GM18507 (cell line): ENCODE measurements around the gene PTPRN2.
"Not testable (repeated sequence)": the region's sequence is repeated elsewhere in the genome, so short reads cannot be mapped to it uniquely, and the experiment has no call there.

Source experiments
- DNase-seq: peaks from one replicate; pipeline ENCODE4 v3.0.0; 2011; ENCODE audit warnings: low read depth; ENCODE audit not compliant: insufficient read length; ENCODE audit errors: extremely low spot score
- FAIRE-seq: peaks from 2 replicates; lab custom pipeline; 2011; peaks lifted over from hg19 to GRCh38; lab: Jason Lieb, UNC

The PTPRN2 gene

DNA sequence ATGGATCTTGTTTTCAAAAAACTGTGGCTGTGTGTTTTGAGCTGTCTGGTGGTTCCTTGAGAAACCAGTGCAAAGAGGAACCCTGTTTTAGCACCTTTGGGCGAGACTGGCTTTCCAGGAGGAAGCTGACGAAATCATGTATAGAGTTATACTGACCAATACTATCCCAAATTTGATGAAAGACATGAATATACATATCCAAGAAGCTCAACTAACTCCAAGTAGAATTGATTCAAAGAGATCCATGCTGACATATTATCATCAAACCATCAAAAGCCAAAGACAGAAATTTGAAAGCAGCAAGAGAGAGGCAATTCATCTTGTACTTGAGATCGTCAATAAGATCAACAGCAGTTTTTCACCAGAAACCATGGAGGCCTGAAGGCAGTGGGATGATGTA, 640.1 kb downstream of the PTPRN2 start:
- DNase-seq: no peak
- FAIRE-seq: no peak

DNA sequence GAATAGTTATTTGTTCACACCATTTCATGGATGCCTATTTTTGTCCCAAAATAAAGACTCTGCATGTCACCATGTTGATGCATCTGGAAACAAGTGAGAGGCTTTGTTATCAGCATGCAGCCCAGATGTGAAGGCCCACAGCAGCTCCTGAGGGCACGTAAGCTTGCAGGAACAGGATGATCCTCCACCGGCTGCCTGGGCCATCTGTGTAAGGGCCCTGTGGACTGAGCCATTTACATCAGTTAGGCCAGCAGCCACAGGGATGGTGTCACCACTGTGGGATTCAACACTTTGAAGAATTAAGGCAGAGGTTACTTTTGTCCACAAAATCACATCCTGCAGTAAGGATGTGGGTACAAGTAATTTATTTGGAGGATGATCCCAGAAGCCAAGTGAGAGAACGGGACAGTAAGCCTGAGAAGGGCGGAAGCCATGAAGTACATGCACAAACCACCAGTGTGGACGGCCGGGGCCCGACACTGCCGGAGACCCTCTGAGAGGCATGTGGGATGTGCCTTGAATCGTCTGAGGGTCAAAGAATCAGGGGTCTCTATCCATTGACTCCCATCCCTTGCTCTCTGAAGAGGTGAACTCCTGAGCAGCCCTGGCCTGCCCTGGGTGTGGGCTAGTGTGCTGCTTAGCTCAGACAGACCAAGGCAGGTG, 641.1 kb downstream of the PTPRN2 start:
- FAIRE-seq (no peak), DNase-seq (no peak)

DNA sequence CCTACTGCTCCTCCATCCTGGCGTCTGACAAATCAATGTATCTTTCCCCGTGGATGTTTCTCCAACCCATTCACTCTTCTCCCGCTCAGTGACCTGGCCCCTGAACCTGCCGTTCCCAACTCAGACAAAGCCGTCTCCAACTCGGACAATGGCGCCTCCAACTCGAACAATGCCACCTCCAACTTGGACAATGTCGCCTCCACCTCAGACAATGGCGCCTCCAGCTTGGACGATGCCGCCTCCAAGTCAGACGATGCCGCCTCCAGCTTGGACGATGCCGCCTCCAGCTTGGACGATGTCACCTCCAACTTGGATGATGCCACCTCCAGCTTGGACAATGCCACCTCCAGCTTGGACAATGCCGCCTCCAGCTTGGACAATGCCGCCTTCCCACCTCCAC, 642.2 kb downstream of the PTPRN2 start:
- FAIRE-seq: no peak
- no peak for DNase-seq

DNA sequence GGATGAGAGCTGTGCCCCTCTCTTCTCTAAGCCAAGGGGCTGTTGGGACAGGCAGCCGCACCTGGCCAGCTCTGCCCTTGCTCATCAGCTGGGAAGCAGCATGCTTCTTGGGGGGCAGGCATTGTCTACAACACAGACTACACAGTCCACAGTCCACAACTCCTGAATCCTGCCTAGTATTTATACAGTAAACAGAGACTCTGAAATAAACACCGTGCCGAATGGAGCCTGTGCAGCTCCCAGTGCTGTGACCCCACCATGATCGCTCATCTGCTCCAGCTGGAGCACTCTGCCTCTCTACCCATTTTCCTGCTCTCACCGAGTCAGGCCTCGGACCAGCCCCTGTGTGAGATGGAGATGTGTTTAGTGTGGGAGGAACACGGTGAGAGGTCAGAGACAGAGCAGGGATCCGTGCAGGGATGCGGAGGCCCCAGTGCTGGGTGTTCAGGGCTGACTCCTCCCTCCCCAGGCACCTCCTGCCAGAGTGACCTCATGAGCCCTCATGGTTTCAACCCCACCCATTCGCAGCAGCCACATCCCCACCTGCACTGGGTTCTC, 642.8 kb downstream of the PTPRN2 start:
- no peak for DNase-seq
- no peak for FAIRE-seq

DNA sequence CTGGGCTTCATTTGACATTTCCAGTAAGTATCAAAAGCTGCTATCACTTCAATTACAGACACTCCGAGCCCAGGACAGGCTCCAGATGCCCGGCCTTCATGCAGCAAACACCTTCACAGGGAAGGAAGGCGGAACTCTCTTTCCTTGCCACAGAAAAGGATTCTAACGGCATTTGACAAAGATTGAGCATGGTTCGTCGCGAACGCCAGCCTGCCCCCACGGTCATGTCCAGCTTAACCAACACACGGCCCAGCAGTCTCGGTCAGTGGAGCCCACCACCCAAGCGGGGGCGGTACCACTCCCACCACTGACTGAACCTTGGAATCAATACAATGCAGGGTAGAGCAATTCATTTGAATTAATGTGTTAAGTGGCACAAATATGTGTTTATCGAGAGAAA, 643.6 kb downstream of the PTPRN2 start:
- FAIRE-seq: no peak
- no peak for DNase-seq

DNA sequence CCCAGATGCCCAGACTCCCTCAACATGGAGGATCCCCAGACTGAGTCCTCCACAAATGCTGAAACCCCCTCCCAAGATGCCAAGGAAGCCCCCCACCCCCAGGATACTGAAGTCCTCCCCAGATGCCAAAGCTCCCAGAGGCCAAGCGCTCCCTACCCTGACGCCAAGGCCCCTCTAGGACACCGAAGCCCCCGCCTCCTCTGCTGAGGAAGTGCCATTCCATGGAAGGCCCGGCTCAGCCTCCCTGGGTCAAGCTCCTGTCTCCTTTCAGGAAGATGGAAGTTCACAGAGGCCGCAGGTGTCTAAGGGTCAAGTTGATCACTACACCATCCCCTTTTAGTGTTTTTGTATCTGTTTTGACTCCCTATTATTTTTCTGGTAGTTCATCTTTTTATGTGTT, 644.1 kb downstream of the PTPRN2 start:
- FAIRE-seq: no peak
- DNase-seq: no peak

DNA sequence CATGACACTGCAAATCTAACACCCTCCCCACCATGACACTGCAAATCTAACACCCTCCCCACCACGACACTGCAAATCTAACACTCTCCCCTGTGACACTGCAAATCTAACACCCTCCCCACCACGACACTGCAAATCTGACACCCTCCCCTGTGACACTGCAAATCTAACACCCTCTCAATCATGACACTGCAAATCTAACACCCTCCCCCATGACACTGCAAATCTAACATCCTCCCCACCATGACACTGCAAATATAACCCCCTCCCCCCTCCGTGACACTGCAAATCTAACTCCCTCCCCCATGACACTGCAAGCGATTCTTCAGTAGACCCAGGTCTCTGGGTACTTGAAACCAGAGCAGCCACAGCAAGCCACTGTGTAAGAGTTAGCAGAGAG, 646.4 kb downstream of the PTPRN2 start:
- FAIRE-seq (no peak), DNase-seq (no peak)

DNA sequence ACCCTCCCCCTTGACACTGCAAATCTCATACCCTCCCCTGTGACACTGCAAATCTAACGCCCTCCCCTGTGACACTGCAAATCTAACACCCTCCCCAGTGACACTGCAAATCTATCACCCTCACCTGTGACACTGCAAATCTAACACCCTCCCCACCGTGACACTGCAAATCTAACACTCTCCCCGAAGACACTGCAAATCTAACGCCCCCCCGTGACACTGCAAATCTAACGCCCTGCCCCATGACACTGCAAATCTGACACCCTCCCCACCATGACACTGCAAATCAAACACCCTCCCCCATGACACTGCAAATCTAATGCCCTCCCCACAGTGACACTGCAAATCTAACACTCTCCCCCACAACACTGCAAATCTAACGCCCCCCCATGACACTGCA, 647.1 kb downstream of the PTPRN2 start:
- FAIRE-seq: no peak
- DNase-seq: no peak

DNA sequence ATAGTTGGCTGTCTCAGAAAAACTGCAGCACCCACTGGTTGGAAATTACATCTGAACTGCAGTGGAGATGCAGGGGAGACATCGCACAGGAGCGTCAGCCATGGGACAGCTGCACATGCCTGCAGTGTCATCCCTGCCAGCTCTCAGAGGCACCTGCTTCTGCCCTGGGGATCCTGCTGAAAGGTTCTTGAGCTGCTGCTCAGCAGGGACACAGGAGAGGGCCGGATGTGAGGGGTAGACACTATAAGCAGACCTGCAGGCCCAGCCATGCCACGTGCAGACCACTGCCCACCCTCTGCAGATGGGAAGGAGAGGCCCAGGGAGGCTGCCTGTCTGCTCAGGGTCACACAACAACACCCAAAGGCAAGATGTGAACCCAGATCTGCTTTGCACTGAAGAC, 649.4 kb downstream of the PTPRN2 start:
- FAIRE-seq (no peak), DNase-seq (no peak)

DNA sequence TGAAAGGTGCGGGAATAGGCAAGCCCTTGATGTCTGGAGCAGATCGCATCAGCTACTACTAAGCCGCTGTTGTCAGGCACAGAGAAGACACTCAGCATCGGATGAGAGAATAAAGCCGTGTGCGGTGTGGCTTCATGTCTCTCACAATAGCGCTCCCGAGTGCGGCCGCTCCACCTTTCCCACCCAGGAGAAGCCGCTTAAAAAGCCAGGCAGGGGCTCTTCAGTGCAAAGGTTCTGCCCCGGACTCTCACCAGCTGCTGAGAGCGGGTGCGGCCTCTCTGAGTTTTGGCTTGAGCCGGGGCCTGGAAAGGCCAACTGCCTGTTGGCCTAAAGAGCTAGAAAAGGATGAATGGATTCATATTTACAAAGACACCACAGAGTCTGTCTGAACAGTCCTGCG, 650.2 kb downstream of the PTPRN2 start:
- FAIRE-seq (no peak), DNase-seq (no peak)

DNA sequence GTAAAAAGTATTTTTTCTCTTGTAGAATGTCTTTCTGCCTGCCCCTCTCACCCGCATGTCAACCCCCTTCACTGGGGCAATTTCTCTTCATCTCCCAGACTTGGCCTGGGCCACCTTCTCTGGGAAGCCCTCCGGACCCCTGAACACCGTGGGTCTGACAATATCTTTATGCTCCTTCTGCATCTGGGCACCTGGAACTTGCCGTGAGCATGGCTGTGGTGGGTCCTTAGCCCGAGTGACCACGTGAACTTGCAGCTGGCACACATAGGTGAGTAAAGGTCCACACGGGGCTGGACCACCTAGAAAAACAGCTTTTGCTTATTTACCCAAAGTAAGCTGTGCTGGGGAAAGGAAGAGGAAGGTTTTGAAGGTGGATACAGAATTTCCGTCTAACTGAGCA, 650.6 kb downstream of the PTPRN2 start:
- no peak for FAIRE-seq
- DNase-seq: no peak

DNA sequence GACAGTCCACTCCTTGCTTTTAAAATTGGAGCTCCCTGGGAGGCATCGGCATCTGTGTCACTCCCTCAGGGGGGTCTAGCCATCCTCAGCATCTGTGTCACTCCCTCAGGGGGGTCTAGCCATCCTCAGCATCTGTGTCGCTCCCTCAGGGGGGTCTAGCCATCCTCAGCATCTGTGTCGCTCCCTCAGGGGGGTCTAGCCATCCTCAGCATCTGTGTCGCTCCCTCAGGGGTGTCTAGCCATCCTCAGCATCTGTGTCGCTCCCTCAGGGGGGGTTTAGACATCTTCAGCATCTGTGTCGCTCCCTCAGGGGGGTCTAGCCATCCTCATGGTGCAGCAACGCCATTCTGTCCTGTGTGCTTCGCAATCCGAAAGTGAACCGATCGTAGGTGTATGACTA, 651.9 kb downstream of the PTPRN2 start:
- not testable (repeated sequence) for FAIRE-seq

DNA sequence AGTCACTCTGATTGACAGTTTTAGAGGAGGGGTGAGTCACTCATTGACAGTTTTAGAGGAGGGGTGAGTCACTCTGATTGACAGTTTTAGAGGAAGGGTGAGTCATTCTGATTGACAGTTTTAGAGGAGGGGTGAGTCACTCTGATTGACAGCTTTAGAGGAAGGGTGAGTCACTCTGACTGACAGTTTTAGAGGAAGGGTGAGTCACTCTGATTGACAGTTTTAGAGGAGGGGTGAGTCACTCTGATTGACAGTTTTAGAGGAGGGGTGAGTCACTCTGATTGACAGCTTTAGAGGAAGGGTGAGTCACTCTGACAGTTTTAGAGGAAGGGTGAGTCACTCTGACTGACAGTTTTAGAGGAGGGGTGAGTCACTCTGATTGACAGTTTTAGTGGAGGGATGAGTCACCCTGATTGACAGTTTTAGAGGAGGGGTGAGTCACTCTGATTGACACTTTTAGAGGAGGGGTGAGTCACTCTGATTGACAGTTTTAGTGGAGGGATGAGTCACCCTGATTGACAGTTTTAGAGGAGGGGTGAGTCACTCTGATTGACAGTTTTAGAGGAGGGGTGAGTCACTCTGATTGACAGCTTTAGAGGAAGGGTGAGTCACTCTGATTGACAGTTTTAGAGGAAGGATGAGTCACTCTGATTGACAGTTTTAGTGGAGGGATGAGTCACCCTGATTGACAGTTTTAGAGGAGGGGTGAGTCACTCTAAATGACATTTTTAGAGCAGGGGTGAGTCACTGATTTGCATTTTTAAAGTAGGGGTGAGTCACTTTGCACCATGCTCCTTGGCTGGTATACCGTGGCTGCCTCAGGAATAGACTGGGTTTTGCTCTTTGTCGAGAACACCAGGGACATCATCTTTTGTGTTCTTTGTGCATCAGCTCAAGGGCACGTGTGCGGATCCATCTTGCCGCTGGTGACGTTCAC, 654.1 kb downstream of the PTPRN2 start:
- DNase-seq: not testable (repeated sequence)

More for the DNA sequence above, 651.9 kb downstream of the PTPRN2 start:
- not testable (repeated sequence) for DNase-seq

DNA sequence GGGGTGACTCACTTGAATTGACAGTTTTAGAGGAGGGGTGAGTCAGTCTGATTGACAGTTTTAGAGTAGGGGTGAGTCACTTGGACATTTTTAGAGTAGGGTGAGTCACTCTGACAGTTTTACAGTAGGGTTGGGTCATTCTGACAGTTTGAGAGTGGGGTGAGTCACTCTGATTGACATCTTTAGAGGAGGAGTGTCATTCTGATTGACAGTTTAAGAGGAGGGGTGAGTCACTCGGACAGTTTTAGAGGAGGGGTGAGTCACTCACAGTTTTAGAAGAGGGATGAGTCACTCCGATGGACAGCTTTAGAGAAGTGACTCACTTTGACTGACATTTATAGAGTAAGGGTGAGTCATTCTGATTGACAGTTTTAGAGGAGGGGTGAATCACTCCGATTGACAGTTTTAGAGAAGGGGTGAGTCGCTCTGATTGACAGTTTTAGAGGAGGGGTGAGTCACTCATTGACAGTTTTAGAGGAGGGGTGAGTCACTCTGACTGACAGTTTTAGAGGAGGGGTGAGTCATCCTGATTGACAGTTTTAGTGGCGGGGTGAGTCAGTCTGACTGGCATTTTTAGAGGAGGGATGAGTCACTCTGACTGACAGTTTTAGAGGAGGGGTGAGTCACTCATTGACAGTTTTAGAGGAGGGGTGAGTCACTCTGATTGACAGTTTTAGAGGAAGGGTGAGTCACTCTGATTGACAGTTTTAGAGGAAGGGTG, 655.0 kb downstream of the PTPRN2 start:
- FAIRE-seq (no peak), DNase-seq (no peak)

More for the DNA sequence above, 654.1 kb downstream of the PTPRN2 start:
- FAIRE-seq: not testable (repeated sequence)

DNA sequence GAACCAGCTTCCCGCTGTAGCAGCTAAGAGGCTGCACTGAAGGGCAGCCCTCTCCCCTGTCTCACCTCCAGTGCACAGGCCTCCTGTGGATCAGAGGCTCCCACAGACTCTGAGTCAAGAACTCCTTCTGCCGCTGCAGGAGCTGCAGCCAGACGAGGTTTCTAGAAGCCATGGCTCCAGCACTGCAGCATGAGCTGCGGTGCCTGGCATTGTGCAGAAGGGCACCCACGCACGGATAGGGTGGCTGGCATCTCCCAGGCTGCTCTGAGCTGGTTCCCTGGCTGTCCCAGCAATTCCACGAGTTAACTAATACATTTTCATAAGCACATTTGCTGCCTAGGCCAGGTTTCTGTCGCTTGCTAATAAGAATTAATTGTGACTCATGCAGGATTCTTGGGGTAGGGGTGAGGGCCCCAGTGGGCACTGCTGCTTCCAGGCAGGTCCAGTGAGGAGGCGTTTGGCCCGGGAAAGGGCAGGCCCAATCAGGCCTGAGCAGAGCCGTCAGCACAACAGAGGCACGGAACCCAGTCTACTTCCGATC, 656.6 kb downstream of the PTPRN2 start:
- no peak for FAIRE-seq
- DNase-seq: no peak

DNA sequence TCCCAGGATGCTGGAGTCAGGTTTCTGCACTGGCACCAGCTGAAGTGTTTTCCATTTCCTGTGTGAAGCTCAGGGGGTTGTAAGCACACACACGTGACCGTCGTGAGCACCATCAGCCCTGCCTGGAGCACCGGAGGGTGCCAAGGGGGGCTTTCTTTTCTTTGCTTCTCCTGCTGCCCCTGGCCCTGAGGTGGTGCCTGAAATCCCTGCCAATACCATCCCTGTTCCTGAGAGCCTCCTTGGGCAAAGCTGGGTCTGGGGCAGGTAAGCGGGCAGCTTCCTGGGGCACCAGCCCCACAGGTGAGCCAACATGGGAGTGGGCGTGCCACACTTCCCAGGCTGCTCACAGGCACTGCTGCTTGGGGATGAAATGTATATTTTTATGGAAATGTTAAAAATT, 657.2 kb downstream of the PTPRN2 start:
- FAIRE-seq: no peak

DNA sequence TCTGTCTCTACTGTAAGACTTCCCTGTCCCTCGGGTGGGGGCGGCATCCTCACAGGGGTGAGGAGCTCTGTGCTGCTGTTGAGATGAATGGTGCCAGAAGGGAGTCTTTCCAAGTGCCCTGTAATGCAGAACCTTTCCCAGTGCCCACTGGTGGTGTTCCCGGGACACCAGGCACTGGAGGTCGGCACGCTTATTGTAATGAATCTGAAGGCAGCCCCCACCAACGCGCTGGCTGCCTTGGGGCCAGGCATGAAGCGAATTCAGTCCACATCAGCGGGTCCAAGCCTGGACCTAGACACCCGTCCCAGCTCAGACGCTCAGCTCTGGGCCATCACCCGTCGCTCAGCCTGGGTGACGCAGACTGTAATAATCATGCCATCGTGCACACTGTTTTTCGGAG, 658.0 kb downstream of the PTPRN2 start:
- no peak for FAIRE-seq

More for the DNA sequence above, 657.2 kb downstream of the PTPRN2 start:
- no peak for DNase-seq

DNA sequence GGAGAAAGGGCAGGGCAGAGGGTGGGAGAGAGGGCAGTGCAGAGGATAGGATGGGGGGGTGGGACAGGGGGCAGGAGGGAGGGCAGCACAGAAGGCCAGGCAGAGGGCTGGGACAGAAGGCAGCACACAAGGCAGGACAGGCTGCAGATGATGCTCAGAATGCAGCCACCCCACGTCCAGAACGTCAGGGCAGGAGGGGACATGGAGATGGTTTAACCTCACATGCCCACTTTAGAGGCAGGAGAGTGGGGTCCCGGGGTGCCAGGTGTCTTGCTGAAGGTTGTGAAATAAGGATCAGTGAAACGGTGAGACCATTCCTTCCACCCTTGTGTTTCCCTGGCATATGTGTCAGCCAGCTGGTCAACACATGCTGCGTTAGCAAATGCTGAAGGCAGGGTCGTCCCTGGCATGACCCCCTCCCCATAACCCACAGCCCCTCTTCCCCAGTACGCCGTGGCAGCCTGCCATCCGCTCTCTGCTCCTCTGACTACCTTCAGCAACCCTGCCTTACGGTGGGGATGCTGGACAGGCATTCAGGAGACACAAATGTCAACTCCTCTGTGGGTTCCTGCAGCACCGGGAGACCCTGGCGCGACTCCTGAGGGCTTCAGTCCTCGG, 658.7 kb downstream of the PTPRN2 start:
- FAIRE-seq (no peak), DNase-seq (no peak)

More for the DNA sequence above, 658.0 kb downstream of the PTPRN2 start:
- DNase-seq: no peak

DNA sequence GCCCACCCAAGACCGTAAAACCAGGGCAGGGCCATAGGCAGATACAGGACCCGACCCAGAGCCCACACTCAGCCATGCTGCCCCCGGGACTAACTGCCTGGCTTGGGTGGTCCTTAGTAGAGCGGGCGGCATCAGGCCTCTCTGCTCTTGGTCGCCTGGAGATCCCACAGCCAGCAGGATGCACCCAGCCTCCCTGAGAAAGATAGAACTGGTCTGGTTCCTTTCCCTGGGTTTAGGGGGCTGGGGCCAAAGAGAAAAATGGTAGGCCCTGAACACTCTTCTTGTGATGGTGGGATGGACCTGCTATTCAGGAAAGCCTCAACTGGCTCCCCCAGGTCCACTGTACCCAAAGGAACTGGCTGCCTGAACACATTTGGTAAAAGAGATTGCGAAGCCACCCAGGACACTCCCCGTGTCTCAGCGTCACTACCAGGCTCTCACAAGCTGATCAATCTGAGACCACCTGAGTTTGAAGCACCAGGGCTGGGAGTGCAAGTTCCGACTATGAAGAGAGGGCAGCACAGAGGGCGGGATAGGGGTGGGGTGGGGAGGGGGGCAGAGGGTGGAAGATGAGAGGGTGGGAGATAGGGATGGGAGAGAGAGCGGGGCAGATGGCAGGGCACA, 659.3 kb downstream of the PTPRN2 start:
- FAIRE-seq (no peak), DNase-seq (no peak)
